ENCODE data around the gene SMURF1.

GRCh38 chr7:99019523-99020412, 124.1 kb downstream of the SMURF1 start:
- TF ChIP-seq CTCF (IDR thresholded peaks at IDR 0.05) = no peak
- no peak for TF ChIP-seq POLR2A (IDR thresholded peaks at IDR 0.05)
- no peak for TF ChIP-seq EP300 (IDR thresholded peaks at IDR 0.05)
